ENCODE results near the gene PRR19.
"Not testable (repeated sequence)": the region's sequence is repeated elsewhere in the genome, so short reads cannot be mapped to it uniquely, and the experiment has no call there.

The PRR19 gene, protein sequence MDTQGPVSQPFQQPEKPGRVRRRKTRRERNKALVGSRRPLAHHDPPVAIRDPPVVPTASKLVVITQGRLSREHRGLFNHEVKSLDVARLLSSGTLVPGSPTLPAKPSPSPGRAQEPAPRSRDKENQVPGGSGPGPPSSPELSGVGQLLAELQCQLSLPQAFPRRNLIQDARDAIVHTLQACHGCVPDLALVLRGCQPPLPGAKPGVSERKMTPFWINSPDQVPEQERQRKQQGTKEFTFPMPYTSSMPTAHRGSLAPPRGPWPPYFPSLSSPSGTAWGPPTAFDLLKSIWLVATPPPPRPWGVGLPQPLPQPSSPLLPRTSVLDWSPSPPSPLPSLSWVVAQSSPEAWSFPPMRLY

DNA sequence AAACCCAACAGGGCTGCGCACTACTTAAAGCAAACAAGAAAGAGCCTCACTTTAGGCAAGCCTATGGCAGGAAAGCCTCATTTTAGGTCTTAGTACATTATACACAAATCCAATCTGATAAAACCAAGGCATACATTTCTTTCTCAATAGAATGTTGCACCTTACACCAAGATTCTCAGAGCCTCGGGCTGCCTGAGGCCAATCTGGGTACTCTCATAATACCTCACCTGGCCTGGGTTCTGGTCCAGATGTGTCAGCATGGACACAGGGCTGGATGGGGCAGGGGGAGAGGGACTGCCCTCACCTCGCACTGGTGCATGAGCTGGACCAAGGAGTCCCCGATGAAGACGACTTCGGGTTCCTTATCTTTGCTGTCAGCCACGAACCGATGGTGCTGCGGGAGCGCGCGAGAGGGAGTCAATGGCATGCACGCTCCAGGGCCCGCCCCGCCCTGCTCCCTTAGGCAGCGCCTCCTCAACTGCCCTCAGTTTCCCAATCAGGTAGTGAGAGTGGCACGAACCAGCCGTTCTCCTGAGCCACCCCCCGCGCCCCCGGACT lies at the start of gene PRR19:
PRR19 (plus strand) TSS at position 487 of the 558 bp plus-strand sequence. CDS start 7,453 bp downstream, outside the sequence.
- DNase-seq (ENCODE audit: low spot score), result peak; percentile 52

DNA sequence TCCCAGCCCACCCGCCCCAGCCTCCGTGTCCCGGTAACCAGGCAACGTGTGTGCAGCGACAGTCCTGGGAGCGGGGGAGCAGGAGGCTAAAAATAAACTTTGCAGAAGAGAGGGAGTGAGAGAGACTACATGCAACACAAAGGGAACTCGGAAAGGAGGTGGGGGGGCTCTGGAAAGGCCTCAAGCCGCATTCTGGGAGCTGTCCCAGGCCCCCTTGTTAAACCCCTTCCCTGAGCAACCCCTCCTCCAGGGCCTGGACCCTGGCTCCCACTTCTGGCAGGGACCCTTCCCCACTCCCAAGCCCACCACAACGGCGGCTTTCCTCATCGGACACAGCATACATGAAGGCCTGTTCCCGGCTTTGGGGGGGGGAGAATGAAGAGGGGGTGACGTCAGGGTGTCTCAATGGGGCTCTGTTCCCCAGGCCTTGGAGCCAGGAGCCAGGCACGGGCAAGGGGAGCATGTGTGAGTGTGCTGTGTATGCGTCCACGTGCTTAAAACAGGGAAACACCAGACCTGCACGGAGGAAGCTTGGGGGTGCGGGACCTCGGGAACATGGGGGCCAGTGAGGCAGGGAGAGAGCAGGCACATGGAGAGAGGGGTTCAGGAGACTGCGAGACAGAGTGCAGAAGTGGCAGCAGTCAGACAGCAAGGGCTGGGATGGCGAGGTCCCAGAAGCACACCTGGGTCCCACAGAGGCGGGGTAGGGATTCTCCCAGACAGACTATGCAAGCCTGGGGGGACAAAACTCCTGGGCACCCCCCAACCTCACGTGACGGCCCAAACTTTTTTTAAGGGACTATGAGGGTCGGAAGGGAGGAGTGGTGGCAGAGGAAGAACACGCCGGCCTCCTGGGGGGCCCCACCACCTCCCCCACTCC lies 49.3 kb upstream of the PRR19 start:
- DNase-seq (ENCODE audit: low spot score), result no peak

DNA sequence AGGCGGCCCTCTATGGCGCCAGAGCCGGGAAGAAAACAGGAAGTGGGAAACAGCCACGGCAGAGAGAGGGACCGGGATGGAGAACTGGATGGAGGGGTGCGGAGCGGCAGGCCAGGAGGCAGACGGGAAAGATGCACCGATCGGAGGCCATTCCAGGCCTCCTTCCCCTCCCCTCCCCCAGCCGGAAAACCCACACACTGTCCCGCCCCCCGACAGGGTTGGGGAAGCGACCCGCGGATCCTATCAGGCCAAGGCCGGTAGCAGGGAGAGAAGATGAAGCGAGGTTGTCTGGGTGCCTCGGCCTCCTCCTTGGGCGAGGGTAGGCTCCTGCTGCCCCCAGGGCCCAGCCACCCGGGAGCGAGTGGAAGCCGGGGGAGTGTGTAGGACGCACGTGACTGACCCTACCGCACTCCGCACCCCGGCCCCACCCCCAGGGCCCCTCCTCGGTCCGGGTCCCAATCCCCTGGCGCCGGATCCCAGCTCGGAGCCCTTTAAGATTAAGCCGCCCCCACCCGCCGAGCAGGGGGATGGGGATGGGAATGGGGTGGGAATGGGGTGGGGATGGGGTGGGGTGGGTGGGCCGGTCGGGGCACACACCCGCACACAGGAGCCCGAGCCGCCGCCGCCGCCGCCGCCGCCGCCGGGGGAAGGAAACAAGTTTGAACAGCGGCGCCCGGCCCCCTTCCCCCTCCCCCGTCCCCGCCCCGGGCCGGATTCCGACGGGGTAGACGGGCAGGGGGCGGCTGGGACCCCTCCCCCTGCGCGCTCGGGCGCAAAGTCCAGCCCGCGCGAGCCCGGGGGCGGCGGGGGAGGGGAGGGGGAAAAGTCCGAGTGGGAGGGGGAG lies 48.5 kb upstream of the PRR19 start:
- peak; percentile 82 for DNase-seq (ENCODE audit: low spot score)

DNA sequence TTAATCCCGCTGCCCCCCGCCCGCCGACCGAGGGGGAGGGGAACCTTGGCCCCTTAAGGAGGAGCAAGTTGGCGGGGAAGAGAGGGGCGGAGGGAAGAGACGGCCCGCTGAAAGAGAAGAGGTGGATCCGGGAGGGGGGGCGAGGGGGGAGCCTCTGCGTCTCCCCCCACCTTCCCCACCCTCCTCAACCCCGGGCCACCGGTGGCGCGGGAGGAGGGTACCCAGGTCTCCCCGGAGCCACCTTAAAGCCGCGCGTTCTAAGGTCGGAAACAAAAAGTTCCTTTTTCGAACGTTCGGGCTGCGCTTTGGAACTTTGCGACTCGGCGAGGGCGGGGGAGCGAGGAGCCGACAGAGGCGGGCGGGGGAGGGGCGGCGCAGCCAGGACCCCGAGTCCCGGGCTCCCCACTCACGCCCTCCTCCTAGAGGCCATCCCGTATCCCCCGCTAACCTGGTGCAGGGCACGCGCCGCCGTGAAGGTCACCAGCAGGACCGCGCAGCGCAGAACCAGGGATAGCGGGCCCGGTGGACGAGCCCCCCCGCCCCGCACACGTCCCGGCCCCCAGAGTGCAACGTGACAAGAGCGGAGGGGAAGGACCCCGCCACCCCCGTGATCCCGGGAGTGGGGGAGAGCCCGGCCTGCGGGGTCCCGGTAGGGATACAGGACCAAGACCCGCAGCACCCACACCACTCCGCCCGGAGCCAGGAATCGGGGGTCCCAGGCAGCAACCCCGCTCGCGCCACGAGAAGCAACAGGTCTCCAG lies 47.7 kb upstream of the PRR19 start:
- peak; percentile 71 for DNase-seq (ENCODE audit: low spot score)

DNA sequence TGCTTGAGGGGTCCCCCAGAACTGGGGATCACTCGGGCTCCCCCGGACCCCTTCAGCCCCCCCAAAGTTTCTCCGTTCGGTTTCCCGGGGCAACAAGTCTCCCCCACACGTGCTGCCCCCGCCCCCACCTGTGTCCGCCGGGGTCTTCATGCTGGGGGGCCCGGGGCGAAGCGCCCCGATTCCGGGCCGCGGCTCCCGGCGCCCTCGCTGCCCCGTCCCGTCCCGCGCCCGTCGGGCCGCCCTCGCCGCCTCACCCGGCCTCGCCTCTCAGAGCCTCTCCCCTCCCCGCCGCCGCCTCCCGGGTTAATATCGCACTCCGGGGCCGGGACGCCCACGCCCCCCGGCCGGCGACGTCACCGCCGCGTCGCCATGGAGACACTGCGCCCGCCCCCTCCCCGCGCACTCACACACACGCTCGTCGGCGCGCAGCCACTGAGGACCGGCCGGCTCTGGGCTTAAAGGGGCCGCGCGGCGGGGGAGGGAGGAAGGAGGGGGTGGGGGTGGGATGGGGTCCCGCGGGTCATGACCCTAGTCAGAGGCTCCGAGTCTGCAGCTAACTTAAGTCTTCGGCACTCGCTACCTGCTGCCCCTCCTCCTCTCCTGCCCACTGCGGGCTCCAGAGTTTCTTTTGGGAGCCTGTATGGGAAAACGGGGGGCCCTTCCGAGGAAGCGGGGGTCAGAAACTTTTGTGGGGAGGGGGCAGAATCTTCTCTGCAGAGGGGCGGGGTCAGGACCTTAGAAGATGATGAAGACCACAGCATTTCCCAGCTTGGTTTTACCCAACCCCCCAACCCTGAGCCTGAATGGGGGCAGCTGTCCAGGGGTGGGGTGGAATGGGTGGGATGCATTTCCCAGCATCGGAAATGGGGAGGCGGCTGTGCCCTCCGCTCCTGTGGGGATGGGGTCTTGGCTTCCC lies 46.8 kb upstream of the PRR19 start, which contains the start of gene ERF:
ERF (minus strand) TSS at position 279 of the 916 bp plus-strand sequence; CDS start at position 150, 129 bp downstream.
- peak; percentile 90 for DNase-seq (ENCODE audit: low spot score)

DNA sequence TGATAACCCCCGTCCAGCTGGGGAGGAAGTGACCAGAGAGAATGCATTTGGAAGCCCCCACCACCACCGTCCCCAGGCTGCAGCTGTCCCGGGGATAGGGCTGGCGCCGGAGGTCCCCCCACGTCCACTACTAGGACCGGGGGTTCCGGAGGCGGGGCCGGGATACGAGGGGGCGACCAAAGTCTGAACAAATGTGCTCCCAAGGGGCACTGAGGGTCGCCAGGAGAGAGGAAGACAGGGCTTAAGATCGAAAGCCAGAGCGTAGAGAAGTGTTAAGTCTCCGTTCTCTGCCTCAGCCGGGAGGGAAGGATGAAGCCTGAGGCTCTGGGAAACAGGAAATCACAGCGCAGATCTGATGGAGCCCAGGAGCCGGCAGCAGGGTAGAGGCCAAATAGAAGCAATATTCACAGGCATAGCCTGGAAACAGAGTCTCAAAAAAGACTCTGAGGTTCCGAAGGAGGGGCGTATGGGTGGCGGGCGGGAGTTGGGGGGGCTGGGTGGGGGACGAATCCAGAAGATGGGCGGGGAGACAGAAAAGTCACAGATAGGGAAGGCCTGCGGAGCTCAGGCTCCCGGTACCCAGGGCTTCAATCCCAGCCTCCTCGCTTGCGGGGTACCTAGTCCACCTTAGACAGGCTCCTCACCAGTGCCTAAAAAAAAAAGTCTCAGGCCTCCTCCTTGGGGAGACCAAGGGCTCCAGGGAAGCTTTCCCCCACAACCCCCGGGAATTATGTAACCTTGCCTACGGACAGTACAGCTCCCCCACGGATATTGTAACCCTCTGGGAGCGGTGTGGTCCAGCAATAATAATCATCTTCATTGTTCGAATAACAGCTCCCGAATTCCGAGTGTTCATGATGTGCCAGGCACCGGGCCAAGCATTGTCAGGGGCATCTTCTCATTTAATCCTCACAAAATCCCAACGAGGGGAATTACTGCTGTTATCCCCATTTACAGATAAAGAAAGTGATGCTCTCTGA lies 45.9 kb upstream of the PRR19 start:
- DNase-seq (ENCODE audit: low spot score), result no peak

DNA sequence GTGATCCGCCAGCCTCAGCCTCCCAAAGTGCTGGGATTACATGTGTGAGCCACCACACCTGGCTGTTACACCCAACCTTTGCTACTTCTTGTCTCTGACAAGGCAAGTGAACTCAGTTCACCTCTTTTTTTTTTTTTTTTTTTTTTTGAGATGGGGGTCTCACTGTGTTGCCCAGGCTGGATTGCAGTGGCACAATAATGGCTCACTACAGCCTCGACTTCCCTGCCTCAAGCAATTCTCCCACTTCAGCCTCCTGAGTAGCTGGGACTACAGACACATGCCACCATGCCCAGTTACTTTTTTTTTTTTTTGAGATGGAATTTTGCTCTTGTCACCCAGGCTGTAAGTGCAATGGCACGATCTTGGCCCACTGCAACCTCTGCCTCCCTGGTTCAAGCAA lies 44.1 kb upstream of the PRR19 start:
- DNase-seq (ENCODE audit: low spot score), result not testable (repeated sequence)

DNA sequence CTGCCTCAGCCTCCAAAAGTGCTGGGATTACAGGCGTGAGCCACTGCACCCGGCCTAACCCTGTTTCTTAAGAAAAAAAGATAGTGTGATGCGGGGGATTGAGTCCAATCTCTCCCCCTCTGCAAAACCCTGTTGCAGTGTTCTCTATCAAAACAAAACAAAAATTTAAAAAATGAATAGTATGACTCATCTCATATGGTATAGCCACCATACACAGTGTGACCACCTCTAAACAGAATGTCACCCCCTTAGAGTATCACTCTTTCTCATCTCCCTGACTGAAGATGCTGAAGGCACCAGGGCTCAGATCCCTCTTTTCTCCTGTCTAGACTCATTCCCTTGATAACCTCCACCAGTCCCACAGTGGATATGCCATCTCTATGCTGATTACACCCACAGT lies 40.2 kb upstream of the PRR19 start:
- no peak for DNase-seq (ENCODE audit: low spot score)

DNA sequence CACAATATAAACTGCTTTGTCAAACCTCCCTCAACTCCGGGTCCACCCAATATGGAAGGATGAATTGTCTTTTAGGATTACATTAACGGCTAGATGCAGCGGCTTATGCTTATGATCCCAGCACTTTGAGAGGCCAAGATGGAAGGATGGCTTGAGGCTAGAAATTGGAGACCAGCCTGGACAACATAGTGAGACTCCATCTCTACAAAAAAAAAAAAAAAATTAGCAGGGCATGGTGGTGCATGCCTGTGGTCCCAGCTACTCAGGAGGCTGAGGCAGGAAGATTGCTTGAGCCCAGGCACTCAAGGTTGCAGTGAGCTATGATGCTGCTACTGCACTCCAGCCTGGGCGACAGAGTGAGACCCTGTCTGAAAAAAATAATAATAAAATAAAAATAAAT lies 35.8 kb upstream of the PRR19 start:
- DNase-seq (ENCODE audit: low spot score), result not testable (repeated sequence)

DNA sequence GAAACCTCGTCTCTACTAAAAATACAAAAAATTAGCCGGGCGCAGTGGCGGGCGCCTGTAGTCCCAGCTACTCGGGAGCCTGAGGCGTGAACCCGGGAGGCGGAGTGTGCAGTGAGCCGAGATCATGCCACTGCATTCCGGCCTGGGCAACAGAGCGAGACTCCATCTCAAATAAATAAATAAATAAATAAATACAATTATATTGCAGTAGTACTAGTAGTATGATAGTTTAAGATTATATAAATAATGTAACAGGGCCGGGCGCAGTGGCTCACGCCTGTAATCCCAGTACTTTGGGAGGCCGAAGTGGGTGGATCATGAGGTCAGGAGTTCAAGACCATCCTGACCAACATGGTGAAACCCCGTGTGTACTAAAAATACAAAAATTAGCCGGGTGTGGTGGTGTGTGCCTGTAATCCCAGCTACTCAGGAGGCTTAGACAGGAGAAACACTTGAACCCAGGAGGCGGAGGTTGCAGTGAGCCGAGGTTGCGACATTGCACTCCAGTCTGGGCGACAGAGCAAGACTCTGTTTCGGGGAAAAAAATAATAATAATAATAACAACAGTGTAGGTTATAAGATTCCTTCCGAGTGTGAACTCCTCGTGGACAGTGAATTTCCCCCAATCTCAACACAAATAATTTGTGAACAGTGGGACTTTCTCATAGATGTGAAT lies 34.9 kb upstream of the PRR19 start:
- DNase-seq (ENCODE audit: low spot score), result not testable (repeated sequence)

DNA sequence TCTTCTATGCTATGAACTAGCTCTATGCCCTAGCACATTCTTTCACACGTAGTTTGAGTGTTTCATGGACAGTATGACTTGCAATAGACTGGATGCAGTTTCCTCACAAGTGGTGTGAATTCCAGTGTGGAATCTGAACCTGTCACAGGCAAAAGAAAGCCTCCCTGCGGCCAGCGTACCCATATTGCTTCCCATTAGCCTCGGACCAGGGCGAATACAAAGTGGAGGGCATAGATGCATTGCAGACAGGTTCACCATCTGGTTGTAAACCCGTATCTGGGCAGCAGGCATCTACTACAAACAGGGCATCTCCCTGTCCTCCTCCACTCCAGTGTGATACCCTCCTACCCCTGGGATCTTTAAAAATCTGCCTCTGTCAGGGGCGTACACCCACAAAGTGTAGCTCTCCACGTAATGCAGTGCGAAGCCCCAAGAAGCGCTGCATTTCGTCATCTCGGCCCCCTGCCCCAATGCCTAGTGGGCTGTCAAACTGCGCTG lies 34.2 kb upstream of the PRR19 start:
- DNase-seq (ENCODE audit: low spot score), result no peak

DNA sequence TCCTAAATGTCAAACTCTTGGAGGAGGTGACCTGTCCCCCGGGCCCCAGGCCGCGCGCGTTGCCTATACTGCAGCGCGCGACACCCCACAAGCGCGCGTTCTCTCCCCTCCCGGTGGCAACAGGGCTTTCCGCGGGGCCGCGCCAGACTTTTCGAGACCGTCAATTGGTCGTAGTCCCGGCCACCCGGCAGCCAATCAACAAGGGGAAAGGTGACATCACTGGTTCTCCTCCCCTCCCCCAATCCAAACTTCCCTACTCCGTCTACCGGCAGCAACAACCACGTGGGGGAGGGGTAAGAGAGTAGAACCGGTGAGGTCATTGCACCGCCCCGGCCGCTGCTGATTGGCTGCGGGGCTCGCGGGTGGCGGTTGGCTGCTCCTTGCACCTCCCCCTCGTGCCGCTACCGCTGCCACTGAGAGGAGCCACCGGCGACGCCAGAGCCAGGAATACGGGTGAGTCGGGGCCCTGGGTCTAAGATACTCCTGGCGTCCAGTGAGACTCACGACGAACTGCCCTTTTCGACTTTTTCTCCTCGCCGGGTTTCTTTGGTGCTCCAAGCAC lies 33.7 kb upstream of the PRR19 start:
- peak; percentile 88 for DNase-seq (ENCODE audit: low spot score)

DNA sequence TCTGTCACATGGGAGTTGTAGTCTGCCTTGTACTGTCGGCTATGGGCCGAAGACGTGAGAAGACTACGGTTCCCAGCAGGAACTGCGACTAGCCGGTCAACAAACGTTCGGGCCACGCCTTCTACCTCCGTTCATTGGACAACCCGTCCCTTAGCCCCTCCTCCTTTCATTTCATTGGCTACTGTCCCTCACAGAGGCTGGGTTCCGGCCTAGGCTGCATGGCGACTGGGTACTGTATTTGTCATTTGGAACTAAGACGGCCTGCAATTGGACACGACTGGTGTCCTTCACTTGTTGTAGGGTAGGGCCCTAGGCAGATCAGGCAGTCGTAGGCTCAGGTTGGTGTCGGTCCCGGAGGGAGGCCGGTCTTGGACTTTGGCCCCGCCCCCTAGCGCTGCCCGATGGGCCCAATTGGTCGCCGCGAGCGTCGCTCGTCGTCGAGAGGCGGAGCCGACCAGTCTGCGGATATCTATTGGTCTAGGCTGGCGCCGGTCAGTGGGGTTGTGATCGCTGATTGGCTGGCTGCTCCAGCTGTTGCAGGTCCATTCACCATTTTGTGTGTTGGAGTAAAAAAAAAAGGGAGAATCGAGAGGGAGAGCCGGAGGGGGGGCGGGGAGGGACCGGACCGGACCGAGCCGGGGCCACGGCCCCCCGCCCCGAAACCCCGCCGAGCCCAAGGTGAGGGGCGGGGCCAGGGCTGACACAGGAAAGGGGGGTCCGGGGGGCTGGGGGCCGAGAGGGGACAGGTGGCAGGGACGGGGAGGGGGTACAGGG lies 33.0 kb upstream of the PRR19 start, which contains the start of gene CIC:
CIC (plus strand) TSS at position 549 of the 774 bp plus-strand sequence. CDS start 2,532 bp downstream, outside the sequence.
- peak; percentile 96 for DNase-seq (ENCODE audit: low spot score)

DNA sequence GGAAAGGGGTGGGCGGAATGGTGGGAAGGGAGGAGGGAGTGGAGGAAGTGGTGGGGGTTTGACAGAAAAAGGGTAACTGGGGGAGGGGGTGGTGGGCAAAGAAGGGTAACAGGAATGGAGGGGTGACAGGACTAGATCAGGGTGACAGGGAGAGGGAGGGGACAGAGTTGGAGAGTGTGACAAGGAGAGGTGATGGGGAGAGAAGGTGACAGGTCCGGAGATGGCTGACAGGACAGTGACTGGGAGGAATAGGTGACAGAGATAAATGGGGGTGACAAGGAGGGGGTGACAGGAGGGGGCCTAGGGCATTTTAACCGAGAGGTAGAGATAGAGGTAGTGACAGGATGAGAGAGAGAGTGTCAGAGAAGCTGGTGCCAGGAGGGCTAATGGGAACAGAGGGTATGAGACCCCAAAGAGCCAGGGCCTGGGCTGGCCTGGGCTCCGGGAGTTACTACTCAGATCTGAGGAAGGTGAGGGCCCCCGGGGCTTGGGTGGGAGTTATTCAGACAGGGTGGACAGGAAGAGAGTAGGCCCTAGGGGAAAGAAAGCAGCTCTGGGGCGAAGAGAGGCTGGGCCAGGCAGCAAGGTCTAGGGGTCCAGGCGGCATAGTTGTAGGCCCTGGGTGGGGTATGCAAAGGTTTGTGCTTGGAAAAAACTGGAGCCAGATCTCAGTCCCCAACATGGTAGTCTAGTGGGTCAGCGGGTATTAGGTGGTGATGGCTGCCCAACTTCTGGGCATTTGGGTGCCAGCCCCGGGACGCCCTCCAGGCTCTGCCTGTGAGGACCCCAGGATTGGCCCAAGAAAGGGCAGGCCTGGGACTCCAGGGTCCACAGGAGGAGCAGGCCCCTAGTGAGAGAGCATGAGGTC lies 32.2 kb upstream of the PRR19 start:
- no peak for DNase-seq (ENCODE audit: low spot score)

DNA sequence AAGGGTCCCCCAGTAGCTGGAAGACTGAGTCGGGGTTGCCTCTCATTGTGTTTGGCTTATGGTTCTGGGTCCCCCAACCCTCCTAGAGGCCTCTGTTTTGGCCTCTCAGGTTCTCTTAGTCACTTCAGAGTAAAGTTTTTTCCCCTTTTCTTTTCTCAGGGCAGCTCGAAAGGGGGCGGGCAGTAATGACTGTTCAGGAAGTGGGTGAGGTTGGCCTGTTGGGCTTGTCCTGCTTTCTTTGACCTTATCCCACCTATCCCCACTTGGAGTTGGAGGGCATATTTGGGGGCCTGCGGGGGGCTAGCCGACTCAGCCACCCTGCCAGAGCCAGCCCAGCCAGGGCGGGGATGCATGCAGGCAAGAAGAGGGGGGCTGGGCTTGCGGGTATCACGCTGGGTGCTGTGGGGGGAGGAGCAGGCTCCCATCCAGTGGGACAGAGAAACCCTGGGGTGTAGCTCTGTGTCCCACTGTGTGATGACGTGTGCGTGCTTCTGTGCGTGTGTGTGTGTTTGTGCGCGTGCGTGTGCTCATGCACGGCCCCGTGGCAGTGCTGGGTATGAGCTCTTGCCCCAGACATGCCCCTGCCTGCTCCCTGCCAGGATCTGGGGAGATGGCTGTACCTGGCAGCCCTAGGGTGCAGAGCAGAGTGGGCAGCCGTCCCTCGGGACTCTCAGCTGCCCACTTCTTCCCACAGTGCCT lies 31.4 kb upstream of the PRR19 start:
- no peak for DNase-seq (ENCODE audit: low spot score)

All from iPS-NIHi11 (cell line).